SIG-M5 (cell line): ENCODE data around the gene SNX12.

Source experiments
- DNase-seq: peaks from one replicate; lab custom pipeline; 2025; lab: John Stamatoyannopoulos, UW

Gene SNX12

GRCh38 chrX:71068044-71068918 lies at the start of gene SNX12:
Gene SNX12, minus strand, starts transcription at chrX:71068334. Its CDS starts 28 bp downstream, at chrX:71068306.
- DNase-seq = peak; percentile 48

- no peak for DNase-seq
Observed at GRCh38 chrX:71117358-71117757, 49.2 kb upstream of the SNX12 start.

- DNase-seq = no peak
Observed at GRCh38 chrX:71111921-71112431, 43.8 kb upstream of the SNX12 start.

- peak; percentile 3 for DNase-seq
Observed at GRCh38 chrX:71111141-71111843, 43.2 kb upstream of the SNX12 start, which contains the start of gene IL2RG. Gene IL2RG, minus strand, starts transcription at chrX:71111577. Its CDS starts 38 bp downstream, at chrX:71111539.

GRCh38 chrX:71109051-71109450 lies 40.9 kb upstream of the SNX12 start:
- DNase-seq = no peak

- no peak for DNase-seq
Observed at GRCh38 chrX:71107762-71108360, 39.7 kb upstream of the SNX12 start.

- no peak for DNase-seq
Observed at GRCh38 chrX:71107245-71107644, 39.1 kb upstream of the SNX12 start.

GRCh38 chrX:71106427-71106826 lies 38.3 kb upstream of the SNX12 start, which contains the start of gene CXorf65:
Gene CXorf65, minus strand, starts transcription at chrX:71106740. Its CDS starts 184 bp downstream, at chrX:71106556.
- DNase-seq = no peak

- DNase-seq = no peak
Observed at GRCh38 chrX:71105628-71106027, 37.5 kb upstream of the SNX12 start.

GRCh38 chrX:71103110-71103983 lies 35.2 kb upstream of the SNX12 start:
- no peak for DNase-seq

- DNase-seq = no peak
Observed at GRCh38 chrX:71102292-71102691, 34.2 kb upstream of the SNX12 start.

- no peak for DNase-seq
Observed at GRCh38 chrX:71100581-71101505, 32.7 kb upstream of the SNX12 start.

- no peak for DNase-seq
Observed at GRCh38 chrX:71099736-71100135, 31.6 kb upstream of the SNX12 start.

- DNase-seq = no peak
Observed at GRCh38 chrX:71098951-71099506, 30.9 kb upstream of the SNX12 start.

GRCh38 chrX:71098302-71098701 lies 30.2 kb upstream of the SNX12 start:
- no peak for DNase-seq

- DNase-seq = no peak
Observed at GRCh38 chrX:71096760-71097032, 28.6 kb upstream of the SNX12 start.

GRCh38 chrX:71095981-71096759 lies 28.0 kb upstream of the SNX12 start:
- no peak for DNase-seq

- DNase-seq = peak; percentile 32
Observed at GRCh38 chrX:71095555-71095980, 27.4 kb upstream of the SNX12 start, which contains the start of gene FOXO4. Gene FOXO4, plus strand, starts transcription at chrX:71095851. Its CDS starts 678 bp downstream, at chrX:71096529.

GRCh38 chrX:71095033-71095432 lies 26.9 kb upstream of the SNX12 start:
- no peak for DNase-seq
